ENCODE measurements around the gene SNAP47. TPM values are rescaled to one million over a fixed set of nuclear protein-coding genes. Genes with fewer than 3 reads are reported as not detected.

The SNAP47 gene
- total RNA-seq, 1 donor from 2014 or later, result 31.1 TPM

- no peak for DNase-seq (ENCODE audit: low spot score)
Observed at GRCh38 chr1:227767401-227768124, 32.3 kb downstream of the SNAP47 start.

GRCh38 chr1:227768125-227768439, 32.8 kb downstream of the SNAP47 start:
- DNase-seq (ENCODE audit: low spot score), result no peak

GRCh38 chr1:227768640-227769039, 33.4 kb downstream of the SNAP47 start:
- DNase-seq (ENCODE audit: low spot score), result no peak

- no peak for DNase-seq (ENCODE audit: low spot score)
Observed at GRCh38 chr1:227769047-227769935, 34.1 kb downstream of the SNAP47 start.

GRCh38 chr1:227769936-227770494, 34.8 kb downstream of the SNAP47 start:
- no peak for DNase-seq (ENCODE audit: low spot score)

- DNase-seq (ENCODE audit: low spot score), result no peak
Observed at GRCh38 chr1:227770812-227771211, 35.6 kb downstream of the SNAP47 start.

- DNase-seq (ENCODE audit: low spot score), result no peak
Observed at GRCh38 chr1:227771326-227771725, 36.1 kb downstream of the SNAP47 start.

GRCh38 chr1:227771771-227772170, 36.5 kb downstream of the SNAP47 start:
- DNase-seq (ENCODE audit: low spot score), result no peak

- no peak for DNase-seq (ENCODE audit: low spot score)
Observed at GRCh38 chr1:227773558-227773957, 38.3 kb downstream of the SNAP47 start.

- DNase-seq (ENCODE audit: low spot score), result no peak
Observed at GRCh38 chr1:227774051-227774731, 39.0 kb downstream of the SNAP47 start.

- DNase-seq (ENCODE audit: low spot score), result no peak
Observed at GRCh38 chr1:227774821-227775661, 39.8 kb downstream of the SNAP47 start.

GRCh38 chr1:227775841-227776240, 40.6 kb downstream of the SNAP47 start:
- no peak for DNase-seq (ENCODE audit: low spot score)

- DNase-seq (ENCODE audit: low spot score), result no peak
Observed at GRCh38 chr1:227776331-227776771, 41.1 kb downstream of the SNAP47 start.

GRCh38 chr1:227777156-227777555, 41.9 kb downstream of the SNAP47 start:
- DNase-seq (ENCODE audit: low spot score), result no peak

- no peak for DNase-seq (ENCODE audit: low spot score)
Observed at GRCh38 chr1:227777646-227778045, 42.4 kb downstream of the SNAP47 start.

- DNase-seq (ENCODE audit: low spot score), result no peak
Observed at GRCh38 chr1:227778401-227778947, 43.2 kb downstream of the SNAP47 start.

- DNase-seq (ENCODE audit: low spot score), result peak; percentile 41
Observed at GRCh38 chr1:227779021-227779441, 43.8 kb downstream of the SNAP47 start.

- DNase-seq (ENCODE audit: low spot score), result peak; percentile 30
Observed at GRCh38 chr1:227779685-227780084, 44.5 kb downstream of the SNAP47 start.

- peak; percentile 38 for DNase-seq (ENCODE audit: low spot score)
Observed at GRCh38 chr1:227780101-227781044, 45.1 kb downstream of the SNAP47 start.
